ENCODE data around the gene PMAIP1.

GRCh38 chr18:59865241-59865986, 34.4 kb upstream of the PMAIP1 start:
- no peak for TF ChIP-seq POLR2AphosphoS5 (IDR thresholded peaks at IDR 0.05; ENCODE audit: low read depth, low read length)
- TF ChIP-seq BRCA1 (IDR thresholded peaks at IDR 0.05; ENCODE audit: low read depth, low read length), result no peak
- no peak for TF ChIP-seq POLR2A (IDR thresholded peaks at IDR 0.05; ENCODE audit: control extremely low read depth in 1 of 2, low read depth in 2 of 2, low read length in 2 of 2)
